DND-41 (cell line): ENCODE data around the gene DPYD.

ENCODE experiments used
- CTCF ChIP-seq: IDR thresholded peaks from 2 replicates; pipeline ENCODE4 v1.5.1; 2012; ENCODE audit warnings: borderline replicate concordance, low read length, moderate library complexity, mild to moderate bottlenecking; ENCODE audit not compliant: poor library complexity, severe bottlenecking; ENCODE audit errors: extremely low read depth
- EZH2 ChIP-seq: IDR thresholded peaks from 3 replicates; pipeline ENCODE4 v1.6.1; 2012; ENCODE audit warnings: borderline replicate concordance, low read depth, mild to moderate bottlenecking, moderate library complexity, low read length, inconsistent platforms; ENCODE audit not compliant: severe bottlenecking

- no peak for TF ChIP-seq CTCF
- no peak for TF ChIP-seq EZH2
Measured at GRCh38 chr1:97898948-97899347, 21.9 kb downstream of the DPYD start.
